HepG2 (cell line): ENCODE measurements around the gene COMMD10. TPM values are rescaled to one million over a fixed set of nuclear protein-coding genes. Genes with fewer than 3 reads are reported as not detected.

Experiments used
- ATAC-seq: fragments of 200-7000 bp; cut with Tn5 transposase; 3 replicates; pipeline ENCODE4 v1.9.1; 2020; ENCODE audit warnings: mild to moderate bottlenecking, moderate library complexity
- BruUV-seq: library from RNA; stranded (reverse); fragments of 400-500 nt; replicated peaks from 2 replicates; lab custom pipeline; 2021; lab: Mats Ljungman, UMichigan
- CTCF ChIA-PET: fragments of 300-600 bp; formaldehyde crosslinking; extraction: SDS; loops from one replicate; lab custom pipeline; 2021; ENCODE audit warnings: low total read pairs, inconsistent platforms, low intra/inter-chr PET ratio; lab: Yijun Ruan, JAX
- POLR2A ChIA-PET: fragments of 350-600 bp; sonication (Branson Sonifier 250); formaldehyde crosslinking; loops from one replicate; lab custom pipeline; 2020; ENCODE audit warnings: antibody characterized with exemption, inconsistent platforms; lab: Yijun Ruan, JAX
- DNase-seq: peaks from one replicate; pipeline ENCODE4 v3.0.0-alpha.2; 2015; ENCODE audit warnings: low spot score
- FAIRE-seq: peaks from 3 replicates; lab custom pipeline; 2011; peaks lifted over from hg19 to GRCh38; lab: Jason Lieb, UNC
- H2AFZ ChIP-seq: one replicate; pipeline ENCODE4 v1.6.1; 2011; ENCODE audit warnings: low read length, inconsistent platforms
- H3K27ac ChIP-seq: fragments of 300-600 bp; 3 replicates; pipeline ENCODE4 v1.8.0; 2011; ENCODE audit warnings: mixed run types, mild to moderate bottlenecking, mixed read lengths, low read length, inconsistent platforms; ENCODE audit not compliant: insufficient read depth; ENCODE audit errors: extremely low read length
- H3K27me3 ChIP-seq, 2 experiments: fragments of 200-600 bp in 1 of 2; 2 replicates in 1 of 2; 3 replicates in 1 of 2; pipeline versions ENCODE4 v1.6.0 to v1.8.0; 2011; ENCODE audit warnings: low read length in 2 of 2, mild to moderate bottlenecking in 2 of 2, moderate library complexity in 2 of 2, inconsistent platforms in 1 of 2; ENCODE audit not compliant: insufficient read depth in 2 of 2, control insufficient read depth in 1 of 2
- H3K36me3 ChIP-seq, 2 experiments: fragments of 200-600 bp in 1 of 2; replicated peaks in 1 of 2; 2 replicates in 1 of 2; 3 replicates in 1 of 2; pipeline versions ENCODE4 v1.5.1 to v1.8.0; 2011; ENCODE audit warnings: low read length in 2 of 2, inconsistent platforms in 1 of 2; ENCODE audit not compliant: insufficient read depth in 2 of 2, control insufficient read depth in 1 of 2
- H3K4me1 ChIP-seq: 2 replicates; pipeline ENCODE4 v1.5.1; 2012; ENCODE audit warnings: low read length, inconsistent platforms; ENCODE audit not compliant: insufficient read depth
- H3K4me2 ChIP-seq: 2 replicates; pipeline ENCODE4 v1.6.0; 2011; ENCODE audit warnings: low read depth, low read length, inconsistent platforms
- H3K4me3 ChIP-seq, 3 experiments: fragments of 200-600 bp in 1 of 3; sonication (generic), shearing (Covaris generic) in 1 of 3; replicated peaks in 1 of 3; 2 replicates each; pipeline ENCODE4 v1.5.1; 2011 to 2016; ENCODE audit warnings: low read length in 3 of 3, inconsistent platforms in 2 of 3, low read depth in 2 of 3, mild to moderate bottlenecking in 2 of 3, control low read depth in 1 of 3, mixed read lengths in 1 of 3; ENCODE audit not compliant: insufficient read depth in 1 of 3
- H3K79me2 ChIP-seq: one replicate; pipeline ENCODE4 v1.6.1; 2011; ENCODE audit warnings: low read length, inconsistent platforms; ENCODE audit not compliant: insufficient read depth
- H3K9ac ChIP-seq: 2 replicates; pipeline ENCODE4 v1.6.0; 2011; ENCODE audit warnings: mild to moderate bottlenecking, low read depth, low read length, inconsistent platforms; ENCODE audit not compliant: insufficient read depth
- H3K9me3 ChIP-seq: 2 replicates; pipeline ENCODE4 v1.5.1; 2012; ENCODE audit warnings: mild to moderate bottlenecking, low read length
- H4K20me1 ChIP-seq: 2 replicates; pipeline ENCODE4 v1.6.0; 2011; ENCODE audit warnings: inconsistent platforms, mild to moderate bottlenecking, low read length, moderate library complexity; ENCODE audit not compliant: insufficient read depth
- GFI1 ChIP-seq: sonication (generic); formaldehyde crosslinking; IDR thresholded peaks from 2 replicates; pipeline ENCODE4 v1.5.0; 2020; ENCODE audit warnings: missing genetic modification reagents, mild to moderate bottlenecking, borderline replicate concordance
- HES4 ChIP-seq: sonication (generic); formaldehyde crosslinking; IDR thresholded peaks from 2 replicates; pipeline ENCODE4 v1.9.0; 2021; ENCODE audit warnings: mild to moderate bottlenecking, missing genetic modification reagents, borderline replicate concordance
- KDM5A ChIP-seq: fragments of 200-600 bp; sonication (generic); IDR thresholded peaks from 2 replicates; pipeline ENCODE4 v1.7.0; 2018; ENCODE audit warnings: antibody characterized with exemption, mild to moderate bottlenecking, low read length, borderline replicate concordance
- MZF1 ChIP-seq: sonication (generic); formaldehyde crosslinking; IDR thresholded peaks from 2 replicates; pipeline ENCODE4 v1.8.1; 2023; ENCODE audit warnings: mild to moderate bottlenecking, missing genetic modification reagents, borderline replicate concordance
- SIX1 ChIP-seq: sonication (generic); formaldehyde crosslinking; IDR thresholded peaks from 2 replicates; pipeline ENCODE4 v1.4.0; 2020; ENCODE audit warnings: missing genetic modification reagents, borderline replicate concordance
- ZNF251 ChIP-seq: sonication (generic); formaldehyde crosslinking; IDR thresholded peaks from 2 replicates; pipeline ENCODE4 v1.9.0; 2021; ENCODE audit warnings: mild to moderate bottlenecking, missing genetic modification reagents
- ZNF468 ChIP-seq: sonication (generic); formaldehyde crosslinking; IDR thresholded peaks from 2 replicates; pipeline ENCODE4 v1.8.0; 2022; ENCODE audit warnings: mild to moderate bottlenecking, moderate library complexity, missing genetic modification reagents
- ZNF7 ChIP-seq: IDR thresholded peaks from 2 replicates; pipeline ENCODE4 v1.6.1; 2016; ENCODE audit warnings: missing biosample characterization, missing genetic modification reagents
- in situ Hi-C: cut with HindIII; loops from 2 replicates; pipeline ENCODE4 v1.10.0; 2017; ENCODE audit warnings: low pct_unique_long_range_greater_than_20kb; ENCODE audit not compliant: extremely low pct_ligation_motif_present
- intact Hi-C: fragments of 100-400 bp; cut with micrococcal nuclease; formaldehyde crosslinking; loops from one replicate; pipeline ENCODE4 v1.10.0; 2022; ENCODE audit not compliant: unreplicated experiment
- polyA plus RNA-seq, 8 experiments: library from polyadenylated mRNA; depleted of rRNA in 3 of 8; stranded (reverse) in 7 of 8; unstranded in 1 of 8; fragments of >200 nt; fragmentation: Illumina TruSeq in 4 of 8; extraction: Trizol in 4 of 8; gene quantifications; 2 replicates each; pipeline versions ENCODE4 v1.2.1 to v1.2.3, GENCODE V29; 2011 to 2016; ENCODE audit warnings: low read depth in 4 of 8, missing spikeins in 1 of 8, mixed read lengths in 1 of 8; ENCODE audit not compliant: insufficient read depth in 1 of 8
- total RNA-seq, 5 experiments: library from RNA; depleted of rRNA; stranded (reverse); fragments of >200 nt; fragmentation: Illumina TruSeq; extraction: Trizol; gene quantifications; 2 replicates each; pipeline ENCODE4 v1.2.3, GENCODE V29; 2016; ENCODE audit warnings: low read depth in 1 of 5
- TF ChIP-seq, protein P1 (sequence below): sonication (generic); formaldehyde crosslinking; conservative IDR thresholded peaks from 2 replicates; pipeline ENCODE4 v1.4.0; 2020; ENCODE audit warnings: missing genetic modification reagents
- TF ChIP-seq, protein P2 (sequence below): sonication (generic); formaldehyde crosslinking; IDR thresholded peaks from 2 replicates; pipeline ENCODE4 v1.4.0; 2020; ENCODE audit warnings: missing genetic modification reagents
- TF ChIP-seq, protein P3 (sequence below): sonication (generic); formaldehyde crosslinking; IDR thresholded peaks from 2 replicates; pipeline ENCODE4 v1.4.0; 2020; ENCODE audit warnings: missing genetic modification reagents, borderline replicate concordance

COMMD10 gene
- total and polyA plus RNA-seq, 2 of the 13 experiments (the other 11 are each of a cell fraction or from before 2014, with no cell fraction given), result 16.9 to 39.3 TPM

DNA sequence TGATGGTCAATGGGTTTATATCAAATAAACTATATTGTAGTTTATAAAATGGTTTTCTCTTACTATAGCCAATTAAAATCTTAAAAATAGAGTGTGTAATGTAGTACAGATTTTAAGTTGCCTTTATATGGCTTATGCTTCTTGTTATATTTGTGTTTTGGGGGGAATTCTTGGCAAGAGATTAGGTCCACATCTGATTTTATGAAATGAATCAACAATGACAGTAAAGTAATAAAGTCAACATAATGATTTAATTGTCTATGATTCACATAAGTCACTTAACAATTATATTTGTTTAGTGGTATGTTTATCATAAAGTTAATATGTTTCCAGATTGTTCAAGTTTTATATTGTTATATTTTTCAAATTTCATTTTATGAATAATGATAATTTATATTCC lies 164.8 kb downstream of the COMMD10 start:
- in situ Hi-C loops, result no loop called here
- no peak overlapping the region for H3K9ac ChIP-seq
- no peaks in the 10 kb centered on the region for H3K27me3 ChIP-seq
- H3K4me2 ChIP-seq, result no peak overlapping the region
- 0 out of 2 replicates have a peak, but pooled peaks cover 6% of the 10 kb centered on the region for H3K9me3 ChIP-seq
- no peak for TF ChIP-seq ZNF468 (CRISPR knock-in tag)
- TF ChIP-seq MZF1 (CRISPR knock-in tag), result no peak
- TF ChIP-seq HES4 (CRISPR knock-in tag), result no peak
- TF ChIP-seq, protein P1, sequence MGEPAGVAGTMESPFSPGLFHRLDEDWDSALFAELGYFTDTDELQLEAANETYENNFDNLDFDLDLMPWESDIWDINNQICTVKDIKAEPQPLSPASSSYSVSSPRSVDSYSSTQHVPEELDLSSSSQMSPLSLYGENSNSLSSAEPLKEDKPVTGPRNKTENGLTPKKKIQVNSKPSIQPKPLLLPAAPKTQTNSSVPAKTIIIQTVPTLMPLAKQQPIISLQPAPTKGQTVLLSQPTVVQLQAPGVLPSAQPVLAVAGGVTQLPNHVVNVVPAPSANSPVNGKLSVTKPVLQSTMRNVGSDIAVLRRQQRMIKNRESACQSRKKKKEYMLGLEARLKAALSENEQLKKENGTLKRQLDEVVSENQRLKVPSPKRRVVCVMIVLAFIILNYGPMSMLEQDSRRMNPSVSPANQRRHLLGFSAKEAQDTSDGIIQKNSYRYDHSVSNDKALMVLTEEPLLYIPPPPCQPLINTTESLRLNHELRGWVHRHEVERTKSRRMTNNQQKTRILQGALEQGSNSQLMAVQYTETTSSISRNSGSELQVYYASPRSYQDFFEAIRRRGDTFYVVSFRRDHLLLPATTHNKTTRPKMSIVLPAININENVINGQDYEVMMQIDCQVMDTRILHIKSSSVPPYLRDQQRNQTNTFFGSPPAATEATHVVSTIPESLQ (CRISPR knock-in tag), result no peak
- TF ChIP-seq, protein P2, sequence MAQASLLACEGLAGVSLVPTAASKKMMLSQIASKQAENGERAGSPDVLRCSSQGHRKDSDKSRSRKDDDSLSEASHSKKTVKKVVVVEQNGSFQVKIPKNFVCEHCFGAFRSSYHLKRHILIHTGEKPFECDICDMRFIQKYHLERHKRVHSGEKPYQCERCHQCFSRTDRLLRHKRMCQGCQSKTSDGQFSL (CRISPR knock-in tag), result no peak
- TF ChIP-seq GFI1 (CRISPR knock-in tag), result no peak
- TF ChIP-seq SIX1 (CRISPR knock-in tag), result no peak
- no peak for TF ChIP-seq KDM5A
- TF ChIP-seq, protein P3, sequence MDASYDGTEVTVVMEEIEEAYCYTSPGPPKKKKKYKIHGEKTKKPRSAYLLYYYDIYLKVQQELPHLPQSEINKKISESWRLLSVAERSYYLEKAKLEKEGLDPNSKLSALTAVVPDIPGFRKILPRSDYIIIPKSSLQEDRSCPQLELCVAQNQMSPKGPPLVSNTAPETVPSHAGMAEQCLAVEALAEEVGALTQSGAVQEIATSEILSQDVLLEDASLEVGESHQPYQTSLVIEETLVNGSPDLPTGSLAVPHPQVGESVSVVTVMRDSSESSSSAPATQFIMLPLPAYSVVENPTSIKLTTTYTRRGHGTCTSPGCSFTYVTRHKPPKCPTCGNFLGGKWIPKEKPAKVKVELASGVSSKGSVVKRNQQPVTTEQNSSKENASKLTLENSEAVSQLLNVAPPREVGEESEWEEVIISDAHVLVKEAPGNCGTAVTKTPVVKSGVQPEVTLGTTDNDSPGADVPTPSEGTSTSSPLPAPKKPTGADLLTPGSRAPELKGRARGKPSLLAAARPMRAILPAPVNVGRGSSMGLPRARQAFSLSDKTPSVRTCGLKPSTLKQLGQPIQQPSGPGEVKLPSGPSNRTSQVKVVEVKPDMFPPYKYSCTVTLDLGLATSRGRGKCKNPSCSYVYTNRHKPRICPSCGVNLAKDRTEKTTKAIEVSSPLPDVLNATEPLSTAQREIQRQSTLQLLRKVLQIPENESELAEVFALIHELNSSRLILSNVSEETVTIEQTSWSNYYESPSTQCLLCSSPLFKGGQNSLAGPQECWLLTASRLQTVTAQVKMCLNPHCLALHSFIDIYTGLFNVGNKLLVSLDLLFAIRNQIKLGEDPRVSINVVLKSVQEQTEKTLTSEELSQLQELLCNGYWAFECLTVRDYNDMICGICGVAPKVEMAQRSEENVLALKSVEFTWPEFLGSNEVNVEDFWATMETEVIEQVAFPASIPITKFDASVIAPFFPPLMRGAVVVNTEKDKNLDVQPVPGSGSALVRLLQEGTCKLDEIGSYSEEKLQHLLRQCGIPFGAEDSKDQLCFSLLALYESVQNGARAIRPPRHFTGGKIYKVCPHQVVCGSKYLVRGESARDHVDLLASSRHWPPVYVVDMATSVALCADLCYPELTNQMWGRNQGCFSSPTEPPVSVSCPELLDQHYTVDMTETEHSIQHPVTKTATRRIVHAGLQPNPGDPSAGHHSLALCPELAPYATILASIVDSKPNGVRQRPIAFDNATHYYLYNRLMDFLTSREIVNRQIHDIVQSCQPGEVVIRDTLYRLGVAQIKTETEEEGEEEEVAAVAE (CRISPR knock-in tag), result no peak
- no peak for TF ChIP-seq ZNF251
- TF ChIP-seq ZNF7, result no peak
- intact Hi-C loops, result no loop called here
- H3K27ac ChIP-seq, result no peak overlapping the region
- no TSS peak for BruUV-seq
- POLR2A ChIA-PET, result no interaction called here
- no peak overlapping the region for H3K4me3 ChIP-seq
- H3K36me3 ChIP-seq, result no peaks in the 10 kb centered on the region
- H3K79me2 ChIP-seq, result no peaks in the 10 kb centered on the region
- H3K4me1 ChIP-seq, result no peaks in the 10 kb centered on the region
- CTCF ChIA-PET, result no interaction called here
- H2AFZ ChIP-seq, result no peak overlapping the region
- H4K20me1 ChIP-seq, result no peaks in the 10 kb centered on the region
- ATAC-seq (no peak), DNase-seq (no peak), FAIRE-seq (no peak)
